ENCODE results near the gene LRRC37B. TPM values are rescaled to one million over a fixed set of nuclear protein-coding genes. Genes with fewer than 3 reads are reported as not detected.
"Not testable (repeated sequence)": the region's sequence is repeated elsewhere in the genome, so short reads cannot be mapped to it uniquely, and the experiment has no call there.

LRRC37B gene
- total RNA-seq, 1 donor from 2014 or later = 49.4 TPM

- H3K4me1 ChIP-seq; H3K9me3 Mint-ChIP-seq; H3K27me3 Mint-ChIP-seq (ENCODE audit: insufficient read depth, low read depth); H3K9me3 ChIP-seq (ENCODE audit: low read depth); H3K36me3 Mint-ChIP-seq; H3K36me3 ChIP-seq; H4K20me1 ChIP-seq (ENCODE audit: low read depth); H2AFZ ChIP-seq (replicated peaks); H3K27ac ChIP-seq; H3K27me3 ChIP-seq; H3K79me2 ChIP-seq (ENCODE audit: low read depth); H3K9ac ChIP-seq; H3K4me3 ChIP-seq; H3K4me1 Mint-ChIP-seq: not testable (repeated sequence)
- H3K4me2 ChIP-seq = peak overlapping the region; percentile 47
- peaks cover 12% of the 10 kb centered on the region for H3F3A ChIP-seq (ENCODE audit: low read depth)
- DNase-seq (ENCODE audit: low spot score) = peak; percentile 66
- Mint-ChIP-seq H3K27ac (peak overlapping the region; percentile 79), H3K4me3 (peak overlapping the region; percentile 68)
These were observed 78.0 kb downstream of the LRRC37B start for GRCh38 chr17:32084942-32085829.

- H3K27me3 ChIP-seq; H2AFZ ChIP-seq (replicated peaks); H4K20me1 ChIP-seq (ENCODE audit: low read depth): not testable (repeated sequence)
These were observed 79.7 kb downstream of the LRRC37B start for GRCh38 chr17:32086833-32087232.

GRCh38 chr17:32092062-32092461 lies 84.9 kb downstream of the LRRC37B start:
- not testable (repeated sequence) for H3K9ac ChIP-seq; H3K27ac ChIP-seq; H4K20me1 ChIP-seq (ENCODE audit: low read depth); H3K27ac Mint-ChIP-seq; H3K4me1 ChIP-seq; H3K9me3 Mint-ChIP-seq; H3K4me3 ChIP-seq; H3K9me3 ChIP-seq (ENCODE audit: low read depth); H3K4me3 Mint-ChIP-seq; H3K27me3 Mint-ChIP-seq (ENCODE audit: insufficient read depth, low read depth); H3K36me3 ChIP-seq; H3F3A ChIP-seq (ENCODE audit: low read depth); DNase-seq (ENCODE audit: low spot score); H3K36me3 Mint-ChIP-seq; H3K27me3 ChIP-seq; H2AFZ ChIP-seq (replicated peaks); H3K79me2 ChIP-seq (ENCODE audit: low read depth); H3K4me1 Mint-ChIP-seq; H3K4me2 ChIP-seq

More at GRCh38 chr17:32086833-32087232, 79.7 kb downstream of the LRRC37B start:
- not testable (repeated sequence) for H3K9me3 ChIP-seq (ENCODE audit: low read depth); H3K9me3 Mint-ChIP-seq; H3K36me3 ChIP-seq; H3K36me3 Mint-ChIP-seq; H3K27ac Mint-ChIP-seq; DNase-seq (ENCODE audit: low spot score); H3K9ac ChIP-seq; H3K79me2 ChIP-seq (ENCODE audit: low read depth); H3K4me3 Mint-ChIP-seq; H3K4me3 ChIP-seq; H3K4me2 ChIP-seq; H3K27ac ChIP-seq; H3K27me3 Mint-ChIP-seq (ENCODE audit: insufficient read depth, low read depth); H3K4me1 Mint-ChIP-seq; H3K4me1 ChIP-seq
- H3F3A ChIP-seq (ENCODE audit: low read depth) = peaks cover 12% of the 10 kb centered on the region

- Mint-ChIP-seq H3K9me3 (no peaks in the 10 kb centered on the region), H3K27ac (no peak overlapping the region), H3K4me1 (peaks cover 25% of the 10 kb centered on the region), H3K27me3 (ENCODE audit: insufficient read depth, low read depth) (peaks cover 2% of the 10 kb centered on the region), H3K36me3 (no peaks in the 10 kb centered on the region), H3K4me3 (no peak overlapping the region)
- Histone ChIP-seq H3K9ac (no peak overlapping the region), H4K20me1 (ENCODE audit: low read depth) (no peaks in the 10 kb centered on the region), H3K36me3 (no peaks in the 10 kb centered on the region), H3K4me3 (no peak overlapping the region), H2AFZ (replicated peaks) (no peak overlapping the region), H3K9me3 (ENCODE audit: low read depth) (no peaks in the 10 kb centered on the region), H3K27ac (no peak overlapping the region), H3K27me3 (no peaks in the 10 kb centered on the region), H3K4me1 (peaks cover 17% of the 10 kb centered on the region), H3K79me2 (ENCODE audit: low read depth) (no peaks in the 10 kb centered on the region), H3F3A (ENCODE audit: low read depth) (peaks cover 6% of the 10 kb centered on the region), H3K4me2 (no peak overlapping the region)
- no peak for DNase-seq (ENCODE audit: low spot score)
- no peak for TF ChIP-seq CTCF (IDR thresholded peaks at IDR 0.05)
- TF ChIP-seq EZH2 (IDR thresholded peaks at IDR 0.05) = no peak
- no peak for TF ChIP-seq EZH2phosphoT487 (IDR thresholded peaks at IDR 0.05)
These were observed 92.5 kb downstream of the LRRC37B start for GRCh38 chr17:32099686-32100085.

GRCh38 chr17:32100323-32100722 lies 93.1 kb downstream of the LRRC37B start:
- Histone ChIP-seq H2AFZ (replicated peaks) (peak overlapping the region; percentile 31), H3K4me1 (peaks cover 17% of the 10 kb centered on the region)
- H3K4me3 ChIP-seq; DNase-seq (ENCODE audit: low spot score); H3K27me3 ChIP-seq; H3K4me2 ChIP-seq; H3K9me3 Mint-ChIP-seq; H3F3A ChIP-seq (ENCODE audit: low read depth); H3K36me3 Mint-ChIP-seq; H3K27me3 Mint-ChIP-seq (ENCODE audit: insufficient read depth, low read depth); H3K4me3 Mint-ChIP-seq; H4K20me1 ChIP-seq (ENCODE audit: low read depth); H3K27ac ChIP-seq; H3K9me3 ChIP-seq (ENCODE audit: low read depth); H3K79me2 ChIP-seq (ENCODE audit: low read depth); H3K9ac ChIP-seq; H3K36me3 ChIP-seq; H3K27ac Mint-ChIP-seq: not testable (repeated sequence)
- peaks cover 26% of the 10 kb centered on the region for H3K4me1 Mint-ChIP-seq
